Measurements from ENCODE around the gene UBE2S. TPM values are rescaled to one million over a fixed set of nuclear protein-coding genes. Genes with fewer than 3 reads are reported as not detected.

UBE2S gene
- polyA plus RNA-seq, 1 donor from 2014 or later = 119 TPM

DNA sequence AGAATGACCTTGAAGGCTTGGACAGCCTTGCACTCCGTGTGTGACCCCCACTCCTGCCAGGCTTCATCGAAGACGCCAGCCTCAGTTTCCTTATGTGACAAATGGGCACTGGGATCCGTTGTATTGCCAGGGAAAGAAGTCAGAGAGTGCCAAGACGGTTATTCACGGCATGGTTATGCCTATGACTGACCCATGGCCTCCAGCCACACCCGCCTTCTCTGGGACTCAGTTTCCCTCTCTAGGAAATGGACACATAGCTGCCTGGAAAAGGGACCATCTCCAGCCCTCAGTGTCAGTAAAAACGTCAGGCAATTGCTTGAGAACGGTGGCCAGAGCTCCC lies 915 bp upstream of the UBE2S start:
- Histone ChIP-seq H2AFZ (ENCODE audit: low read depth, low read length) (peak overlapping the region; percentile 85), H3K9me2 (ENCODE audit: insufficient read depth, low read length) (no peaks in the 10 kb centered on the region), H3F3A (ENCODE audit: insufficient read depth, low read length, poor library complexity, severe bottlenecking) (peaks cover 4% of the 10 kb centered on the region), H3K9ac (ENCODE audit: low read length) (peak overlapping the region; percentile 73), H3K4me2 (ENCODE audit: low read length) (peak overlapping the region; percentile 79), H3K27me3 (ENCODE audit: insufficient read depth, low read depth, low read length) (no peaks in the 10 kb centered on the region), H3K79me2 (replicated peaks; ENCODE audit: insufficient read depth, low read length) (peaks cover 21% of the 10 kb centered on the region), H3K36me3 (ENCODE audit: insufficient read depth, low read length) (no peaks in the 10 kb centered on the region), H4K20me1 (ENCODE audit: insufficient read depth) (no peaks in the 10 kb centered on the region), H3K9me3 (ENCODE audit: low read length) (no peaks in the 10 kb centered on the region), H3K4me3 (ENCODE audit: low read length) (peak overlapping the region; percentile 90), H3K27ac (ENCODE audit: low read length) (peak overlapping the region; percentile 99)
- TF ChIP-seq, protein P1, sequence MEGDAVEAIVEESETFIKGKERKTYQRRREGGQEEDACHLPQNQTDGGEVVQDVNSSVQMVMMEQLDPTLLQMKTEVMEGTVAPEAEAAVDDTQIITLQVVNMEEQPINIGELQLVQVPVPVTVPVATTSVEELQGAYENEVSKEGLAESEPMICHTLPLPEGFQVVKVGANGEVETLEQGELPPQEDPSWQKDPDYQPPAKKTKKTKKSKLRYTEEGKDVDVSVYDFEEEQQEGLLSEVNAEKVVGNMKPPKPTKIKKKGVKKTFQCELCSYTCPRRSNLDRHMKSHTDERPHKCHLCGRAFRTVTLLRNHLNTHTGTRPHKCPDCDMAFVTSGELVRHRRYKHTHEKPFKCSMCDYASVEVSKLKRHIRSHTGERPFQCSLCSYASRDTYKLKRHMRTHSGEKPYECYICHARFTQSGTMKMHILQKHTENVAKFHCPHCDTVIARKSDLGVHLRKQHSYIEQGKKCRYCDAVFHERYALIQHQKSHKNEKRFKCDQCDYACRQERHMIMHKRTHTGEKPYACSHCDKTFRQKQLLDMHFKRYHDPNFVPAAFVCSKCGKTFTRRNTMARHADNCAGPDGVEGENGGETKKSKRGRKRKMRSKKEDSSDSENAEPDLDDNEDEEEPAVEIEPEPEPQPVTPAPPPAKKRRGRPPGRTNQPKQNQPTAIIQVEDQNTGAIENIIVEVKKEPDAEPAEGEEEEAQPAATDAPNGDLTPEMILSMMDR (IDR thresholded peaks at IDR 0.05; ENCODE audit: poor library complexity, severe bottlenecking) = no peak
- TF ChIP-seq TAF1 (IDR thresholded peaks at IDR 0.05; ENCODE audit: low read depth) = peak; percentile 14
- TF ChIP-seq RAD21 (conservative IDR thresholded peaks at IDR 0.05) = peak; percentile 10

DNA sequence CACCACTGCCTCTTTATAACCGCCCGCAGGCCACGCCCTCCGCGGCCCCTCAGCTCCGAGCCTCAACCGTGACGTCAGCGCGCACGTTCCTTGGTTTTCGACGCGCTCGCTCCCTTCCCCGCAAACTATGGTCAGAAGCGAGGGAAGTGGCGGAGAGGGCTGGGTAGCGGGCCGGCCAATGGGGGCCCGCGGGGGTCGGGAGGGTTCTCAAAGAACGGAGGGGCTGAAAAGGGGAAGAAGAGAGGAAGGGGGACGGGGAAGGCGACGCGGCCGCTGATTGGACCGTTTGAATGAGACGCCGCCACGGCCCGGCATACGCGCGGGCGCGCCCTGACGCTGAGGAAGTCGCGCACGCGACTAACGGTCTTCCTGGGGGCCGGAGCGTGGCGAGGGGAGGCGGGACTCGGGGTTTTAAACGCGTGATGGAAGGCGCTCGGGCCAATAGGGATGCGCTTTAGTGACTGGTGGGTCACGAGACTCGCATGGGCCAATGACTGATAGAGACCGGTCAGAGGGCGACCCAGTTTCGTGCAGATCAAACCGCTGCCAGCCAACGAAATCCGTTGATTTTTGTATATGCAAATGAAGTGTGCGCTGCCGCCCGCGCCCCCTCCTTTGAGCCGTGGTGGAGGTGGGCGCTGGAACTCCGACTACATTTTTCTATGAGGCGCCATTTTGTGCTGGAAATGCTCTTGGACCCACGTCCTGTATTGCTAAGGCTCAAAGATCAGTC lies 378 bp upstream of the UBE2S start:
- Histone ChIP-seq H3K9me3 (ENCODE audit: low read length) (no peaks in the 10 kb centered on the region), H3K79me2 (replicated peaks; ENCODE audit: insufficient read depth, low read length) (peaks cover 21% of the 10 kb centered on the region), H4K20me1 (ENCODE audit: insufficient read depth) (no peaks in the 10 kb centered on the region), H3K4me3 (ENCODE audit: low read length) (peak overlapping the region; percentile 90), H3K9ac (ENCODE audit: low read length) (peak overlapping the region; percentile 91), H3K4me2 (ENCODE audit: low read length) (peak overlapping the region; percentile 79), H2AFZ (ENCODE audit: low read depth, low read length) (peak overlapping the region; percentile 85), H3K27ac (ENCODE audit: low read length) (peak overlapping the region; percentile 99), H3F3A (ENCODE audit: insufficient read depth, low read length, poor library complexity, severe bottlenecking) (peaks cover 4% of the 10 kb centered on the region), H3K36me3 (ENCODE audit: insufficient read depth, low read length) (no peaks in the 10 kb centered on the region), H3K9me2 (ENCODE audit: insufficient read depth, low read length) (no peaks in the 10 kb centered on the region), H3K27me3 (ENCODE audit: insufficient read depth, low read depth, low read length) (no peaks in the 10 kb centered on the region)
- TF ChIP-seq SMC3 (conservative IDR thresholded peaks at IDR 0.05; ENCODE audit: poor library complexity) = no peak
- TF ChIP-seq EP300 (conservative IDR thresholded peaks at IDR 0.05; ENCODE audit: poor library complexity, severe bottlenecking) = peak; percentile 44
- TF ChIP-seq EZH2 (IDR thresholded peaks at IDR 0.05; ENCODE audit: borderline replicate concordance, insufficient read depth, low read length, poor library complexity, severe bottlenecking) = no peak
- peak; percentile 2 for TF ChIP-seq TAF1 (IDR thresholded peaks at IDR 0.05; ENCODE audit: low read depth)
- peak; percentile 92 for TF ChIP-seq MXI1 (conservative IDR thresholded peaks at IDR 0.05; ENCODE audit: poor library complexity, severe bottlenecking)
- TF ChIP-seq, protein P2, sequence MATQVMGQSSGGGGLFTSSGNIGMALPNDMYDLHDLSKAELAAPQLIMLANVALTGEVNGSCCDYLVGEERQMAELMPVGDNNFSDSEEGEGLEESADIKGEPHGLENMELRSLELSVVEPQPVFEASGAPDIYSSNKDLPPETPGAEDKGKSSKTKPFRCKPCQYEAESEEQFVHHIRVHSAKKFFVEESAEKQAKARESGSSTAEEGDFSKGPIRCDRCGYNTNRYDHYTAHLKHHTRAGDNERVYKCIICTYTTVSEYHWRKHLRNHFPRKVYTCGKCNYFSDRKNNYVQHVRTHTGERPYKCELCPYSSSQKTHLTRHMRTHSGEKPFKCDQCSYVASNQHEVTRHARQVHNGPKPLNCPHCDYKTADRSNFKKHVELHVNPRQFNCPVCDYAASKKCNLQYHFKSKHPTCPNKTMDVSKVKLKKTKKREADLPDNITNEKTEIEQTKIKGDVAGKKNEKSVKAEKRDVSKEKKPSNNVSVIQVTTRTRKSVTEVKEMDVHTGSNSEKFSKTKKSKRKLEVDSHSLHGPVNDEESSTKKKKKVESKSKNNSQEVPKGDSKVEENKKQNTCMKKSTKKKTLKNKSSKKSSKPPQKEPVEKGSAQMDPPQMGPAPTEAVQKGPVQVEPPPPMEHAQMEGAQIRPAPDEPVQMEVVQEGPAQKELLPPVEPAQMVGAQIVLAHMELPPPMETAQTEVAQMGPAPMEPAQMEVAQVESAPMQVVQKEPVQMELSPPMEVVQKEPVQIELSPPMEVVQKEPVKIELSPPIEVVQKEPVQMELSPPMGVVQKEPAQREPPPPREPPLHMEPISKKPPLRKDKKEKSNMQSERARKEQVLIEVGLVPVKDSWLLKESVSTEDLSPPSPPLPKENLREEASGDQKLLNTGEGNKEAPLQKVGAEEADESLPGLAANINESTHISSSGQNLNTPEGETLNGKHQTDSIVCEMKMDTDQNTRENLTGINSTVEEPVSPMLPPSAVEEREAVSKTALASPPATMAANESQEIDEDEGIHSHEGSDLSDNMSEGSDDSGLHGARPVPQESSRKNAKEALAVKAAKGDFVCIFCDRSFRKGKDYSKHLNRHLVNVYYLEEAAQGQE (IDR thresholded peaks at IDR 0.05; ENCODE audit: borderline replicate concordance) = no peak
- peak; percentile 51 for TF ChIP-seq POLR2AphosphoS5 (IDR thresholded peaks at IDR 0.05)
